A673 (cell line): ENCODE results near the gene MOB4.

Experiments used
- EZH2 ChIP-seq: fragments of 200-600 bp; sonication (generic); IDR thresholded peaks from 2 replicates; pipeline ENCODE4 v1.6.1; 2017; ENCODE audit warnings: borderline replicate concordance, low read depth, mild to moderate bottlenecking, mixed read lengths, antibody characterized with exemption, low read length; ENCODE audit not compliant: poor library complexity, severe bottlenecking
- TF ChIP-seq, protein P1 (sequence below): fragments of 300-800, 200-600 bp; sonication (generic); conservative IDR thresholded peaks from 2 replicates; pipeline ENCODE4 v1.5.1; 2017; ENCODE audit warnings: low read depth, mild to moderate bottlenecking, antibody characterized with exemption, low read length, moderate library complexity, mixed read lengths

DNA sequence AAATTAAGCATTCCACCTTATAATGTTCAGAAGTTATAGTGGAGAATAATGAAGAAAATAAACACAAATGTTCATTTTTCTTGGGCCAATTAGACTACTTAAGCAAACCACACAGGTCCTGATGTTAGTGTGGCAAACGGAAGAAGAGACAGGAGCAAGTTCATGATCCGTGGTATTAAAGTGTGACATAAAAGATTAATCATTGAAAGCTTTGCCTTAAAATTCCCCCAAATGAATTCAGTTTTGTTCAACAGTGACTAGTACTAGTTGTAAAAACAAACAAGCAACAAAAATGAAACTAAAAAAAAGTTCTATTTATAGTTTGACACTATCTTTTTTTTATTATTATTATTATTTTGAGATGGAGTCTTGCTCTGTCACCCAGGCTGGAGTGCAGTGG is 85.9 kb downstream of the MOB4 start:
- TF ChIP-seq, protein P1, sequence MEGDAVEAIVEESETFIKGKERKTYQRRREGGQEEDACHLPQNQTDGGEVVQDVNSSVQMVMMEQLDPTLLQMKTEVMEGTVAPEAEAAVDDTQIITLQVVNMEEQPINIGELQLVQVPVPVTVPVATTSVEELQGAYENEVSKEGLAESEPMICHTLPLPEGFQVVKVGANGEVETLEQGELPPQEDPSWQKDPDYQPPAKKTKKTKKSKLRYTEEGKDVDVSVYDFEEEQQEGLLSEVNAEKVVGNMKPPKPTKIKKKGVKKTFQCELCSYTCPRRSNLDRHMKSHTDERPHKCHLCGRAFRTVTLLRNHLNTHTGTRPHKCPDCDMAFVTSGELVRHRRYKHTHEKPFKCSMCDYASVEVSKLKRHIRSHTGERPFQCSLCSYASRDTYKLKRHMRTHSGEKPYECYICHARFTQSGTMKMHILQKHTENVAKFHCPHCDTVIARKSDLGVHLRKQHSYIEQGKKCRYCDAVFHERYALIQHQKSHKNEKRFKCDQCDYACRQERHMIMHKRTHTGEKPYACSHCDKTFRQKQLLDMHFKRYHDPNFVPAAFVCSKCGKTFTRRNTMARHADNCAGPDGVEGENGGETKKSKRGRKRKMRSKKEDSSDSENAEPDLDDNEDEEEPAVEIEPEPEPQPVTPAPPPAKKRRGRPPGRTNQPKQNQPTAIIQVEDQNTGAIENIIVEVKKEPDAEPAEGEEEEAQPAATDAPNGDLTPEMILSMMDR: no peak
- TF ChIP-seq EZH2: no peak
